Measurements from ENCODE around the gene SH3PXD2B. TPM values are rescaled to one million over a fixed set of nuclear protein-coding genes. Genes with fewer than 3 reads are reported as not detected.
"Not testable (repeated sequence)": the region's sequence is repeated elsewhere in the genome, so short reads cannot be mapped to it uniquely, and the experiment has no call there.

SH3PXD2B gene
- total and polyA plus RNA-seq, 10 donors = 2.0 to 31.8 (median 9.9) TPM

GRCh38 chr5:172481011-172481800, 26.9 kb upstream of the SH3PXD2B start:
- no peak for TF ChIP-seq POLR2AphosphoS5 (IDR thresholded peaks at IDR 0.05)
- no peak for TF ChIP-seq POLR2A (IDR thresholded peaks at IDR 0.05)
- TF ChIP-seq CTCF (IDR thresholded peaks at IDR 0.05 in 8 of 11, conservative IDR thresholded peaks at IDR 0.05 in 3 of 11) = no peak
- Histone ChIP-seq H3K27ac (no peak overlapping the region), H3K9me3 (peaks cover 0 to 9% (median 0%) of the 10 kb centered on the region in 8 donors), H3K4me3 (no peak overlapping the region), H3K36me3 (no peaks in the 10 kb centered on the region), H3K4me1 (peaks cover 0 to 4% (median 0%) of the 10 kb centered on the region in 6 donors), H3K27me3 (replicated peaks in 1 of 7) (no peaks in the 10 kb centered on the region)
- intact Hi-C loops (cut with DNase I; ENCODE audit: low total_unique reads) = no loop called here
- WGBS, 5 donors = 81 to 90% (median 89%) methylated on average over 10 of the region's 10 CpGs
- DNase-seq = no peak

DNA sequence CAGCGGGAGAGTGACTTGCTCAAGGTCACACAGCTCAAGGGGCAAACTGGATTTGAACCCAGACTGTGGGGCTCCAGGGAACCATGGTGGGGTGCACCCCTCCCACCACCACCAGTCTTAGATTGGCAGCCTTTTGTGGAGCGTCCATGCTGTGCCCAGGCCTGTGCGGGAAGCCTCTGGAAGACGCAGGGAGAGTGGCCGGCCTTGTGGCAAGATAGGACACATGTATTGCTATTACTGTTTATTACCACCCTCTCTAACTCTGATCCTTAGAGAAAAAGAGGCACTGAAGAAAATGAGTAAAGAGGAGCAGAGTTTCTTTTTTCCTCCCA, 25.4 kb upstream of the SH3PXD2B start:
- intact Hi-C loops (cut with DNase I; ENCODE audit: low total_unique reads) = loop anchor here (2.0 kb wide), 1 partner anchor 217 kb away; no protein-coding TSS in a partner anchor
- Histone ChIP-seq H3K4me3 (no peak overlapping the region), H3K36me3 (no peaks in the 10 kb centered on the region), H3K4me1 (peaks cover 0 to 4% (median 0%) of the 10 kb centered on the region in 6 donors), H3K9me3 (peaks cover 0 to 9% (median 0%) of the 10 kb centered on the region in 8 donors), H3K27ac (no peak overlapping the region), H3K27me3 (replicated peaks in 1 of 7) (no peaks in the 10 kb centered on the region)
- 94 to 99% (median 94%) methylated on average over 5 of the region's 5 CpGs for WGBS, 5 donors
- no peak for DNase-seq
- TF ChIP-seq CTCF (IDR thresholded peaks at IDR 0.05 in 8 of 11, conservative IDR thresholded peaks at IDR 0.05 in 3 of 11) (no peak), POLR2A (IDR thresholded peaks at IDR 0.05) (no peak), POLR2AphosphoS5 (IDR thresholded peaks at IDR 0.05) (no peak)

DNA sequence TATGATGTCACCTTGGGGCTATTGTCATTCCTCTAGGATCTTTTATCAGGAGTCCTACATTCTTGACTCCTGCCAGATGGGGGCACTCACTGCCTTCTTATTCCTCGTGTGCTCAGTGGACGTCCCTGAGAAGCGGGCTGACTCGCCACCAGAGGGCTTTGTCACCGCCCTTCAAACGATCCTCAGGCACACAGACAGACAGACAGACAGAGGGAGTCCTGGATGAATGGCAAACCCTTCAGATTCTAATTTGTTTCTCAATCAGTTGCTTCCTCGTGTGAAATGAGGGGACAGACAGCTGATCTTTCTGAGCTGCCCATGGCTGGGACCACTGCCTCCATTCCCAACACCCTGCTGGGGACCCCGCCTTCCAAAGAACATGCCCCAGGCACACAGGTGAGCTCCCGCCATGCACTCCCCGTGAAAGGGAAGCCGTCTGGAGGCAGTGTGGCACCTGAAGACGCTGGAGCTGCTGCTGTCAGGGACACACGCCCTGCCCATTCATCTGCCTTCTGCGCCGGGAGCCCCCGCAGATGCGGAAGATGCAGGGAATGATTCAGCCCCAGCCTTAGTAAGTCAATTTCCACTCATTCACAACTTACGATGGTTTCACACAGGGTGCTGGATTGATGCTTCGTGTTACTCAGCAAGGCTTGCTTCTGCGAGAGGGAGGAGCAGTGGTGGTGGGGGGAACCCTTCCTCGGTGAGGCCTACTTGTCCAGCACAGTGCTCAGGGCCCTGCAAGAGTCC, 24.9 kb upstream of the SH3PXD2B start:
- no peak overlapping the region for H3K4me3 ChIP-seq
- 55 to 57% (median 56%) methylated on average over 20 to 21 of the region's 21 CpGs for WGBS, 5 donors
- H3K9me3 ChIP-seq = peaks cover 0 to 9% (median 0%) of the 10 kb centered on the region in 8 donors
- intact Hi-C loops (cut with DNase I; ENCODE audit: low total_unique reads) = loop anchor here (2.0 kb wide), 1 partner anchor 218 kb away; no protein-coding TSS in a partner anchor
- no peaks in the 10 kb centered on the region for H3K27me3 ChIP-seq (replicated peaks in 1 of 7)
- peaks cover 0 to 4% (median 0%) of the 10 kb centered on the region in 6 donors for H3K4me1 ChIP-seq
- DNase-seq = peak; percentile 84
- TF ChIP-seq POLR2AphosphoS5 (IDR thresholded peaks at IDR 0.05) = peak in 2 of 3 donors; percentile 34 to 42
- TF ChIP-seq CTCF (IDR thresholded peaks at IDR 0.05 in 8 of 11, conservative IDR thresholded peaks at IDR 0.05 in 3 of 11) = peak; percentile 57 to 96 (median 80)
- no peak for TF ChIP-seq POLR2A (IDR thresholded peaks at IDR 0.05)
- no peaks in the 10 kb centered on the region for H3K36me3 ChIP-seq
- H3K27ac ChIP-seq = no peak overlapping the region

DNA sequence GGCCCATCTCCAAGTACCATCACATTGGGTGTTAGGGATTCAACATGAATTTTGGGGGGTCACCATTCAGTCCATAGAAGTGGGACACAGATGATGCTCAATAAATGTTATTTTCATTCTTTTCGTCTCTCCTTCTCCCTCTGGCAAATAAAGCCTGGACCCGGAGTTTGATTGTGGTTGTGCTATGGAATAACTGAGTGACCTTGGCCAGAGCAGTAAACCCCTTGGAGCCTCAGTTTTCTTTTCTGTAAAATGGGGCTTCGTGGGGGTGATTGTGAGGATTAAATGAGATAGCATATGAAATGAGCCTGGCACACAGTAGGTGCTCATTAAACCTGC, 24.3 kb upstream of the SH3PXD2B start:
- not testable (repeated sequence) for DNase-seq; H3K4me3 ChIP-seq; H3K27ac ChIP-seq; H3K27me3 ChIP-seq (replicated peaks in 1 of 7); H3K36me3 ChIP-seq; H3K4me1 ChIP-seq; H3K9me3 ChIP-seq
- intact Hi-C loops (cut with DNase I; ENCODE audit: low total_unique reads) = loop anchor here (2.0 kb wide), 1 partner anchor 218 kb away; no protein-coding TSS in a partner anchor
- WGBS, 5 donors = 50 to 86% (median 54%) methylated on average over 2 to 3 of the region's 3 CpGs
